Loucy (cell line): ENCODE measurements around the gene RAB11FIP5.

Experiments used
- H2AFZ ChIP-seq: fragments of 200-600 bp; sonication (generic); 2 replicates; pipeline ENCODE4 v1.6.0; 2016; ENCODE audit warnings: antibody characterized with exemption, mild to moderate bottlenecking, low read length, moderate library complexity
- H3F3A ChIP-seq: fragments of 200-600 bp; 2 replicates; pipeline ENCODE4 v1.6.0; 2016; ENCODE audit warnings: antibody characterized with exemption, low read depth, mild to moderate bottlenecking
- H3K27me3 ChIP-seq: fragments of 200-600 bp; sonication (generic); 2 replicates; pipeline ENCODE4 v1.6.1; 2014; ENCODE audit warnings: low read length, mild to moderate bottlenecking; ENCODE audit not compliant: insufficient read depth, poor library complexity, severe bottlenecking
- H3K36me3 ChIP-seq: fragments of 200-600 bp; sonication (generic); 2 replicates; pipeline ENCODE4 v1.6.1; 2016; ENCODE audit warnings: low read length; ENCODE audit not compliant: insufficient read depth
- H3K4me1 ChIP-seq: fragments of 200-600 bp; sonication (generic); 2 replicates; pipeline ENCODE4 v1.5.1; 2014; ENCODE audit warnings: low read length, mild to moderate bottlenecking; ENCODE audit not compliant: insufficient read depth, poor library complexity, severe bottlenecking
- H3K4me2 ChIP-seq: fragments of 200-600 bp; sonication (generic); 2 replicates; pipeline ENCODE4 v1.6.0; 2014; ENCODE audit warnings: antibody characterized with exemption, low read length, low read depth, mild to moderate bottlenecking; ENCODE audit not compliant: poor library complexity, severe bottlenecking
- H3K4me3 ChIP-seq: fragments of 200-600 bp; sonication (generic); 2 replicates; pipeline ENCODE4 v1.5.1; 2014; ENCODE audit warnings: low read length, mild to moderate bottlenecking, mixed read lengths; ENCODE audit not compliant: poor library complexity, severe bottlenecking
- H3K79me2 ChIP-seq: fragments of 200-600 bp; sonication (generic); 2 replicates; pipeline ENCODE4 v1.6.1; 2014; ENCODE audit warnings: low read length; ENCODE audit not compliant: insufficient read depth
- H3K9ac ChIP-seq: fragments of 200-600 bp; sonication (generic); 2 replicates; pipeline ENCODE4 v1.6.0; 2014; ENCODE audit warnings: mild to moderate bottlenecking, low read depth, low read length, moderate library complexity; ENCODE audit not compliant: poor library complexity, severe bottlenecking
- H3K9me2 ChIP-seq: fragments of 200-600 bp; sonication (generic); replicated peaks from 2 replicates; pipeline ENCODE4 v1.6.1; 2016; ENCODE audit warnings: low read depth, low read length, mixed read lengths
- H3K9me3 ChIP-seq: fragments of 200-600 bp; sonication (generic); 2 replicates; pipeline ENCODE4 v1.6.1; 2014; ENCODE audit warnings: mild to moderate bottlenecking, antibody characterized with exemption, low read length, low read depth; ENCODE audit not compliant: insufficient read depth
- H4K20me1 ChIP-seq: fragments of 200-600 bp; sonication (generic); 2 replicates; pipeline ENCODE4 v1.6.0; 2014; ENCODE audit warnings: antibody characterized with exemption, low read length, mild to moderate bottlenecking; ENCODE audit not compliant: insufficient read depth, poor library complexity, severe bottlenecking
- EZH2phosphoT487 ChIP-seq: fragments of 200-600 bp; IDR thresholded peaks from 2 replicates; pipeline ENCODE4 v1.6.1; 2018; ENCODE audit warnings: antibody characterized with exemption, mild to moderate bottlenecking, moderate library complexity, borderline replicate concordance
- TF ChIP-seq, protein P1 (sequence below): fragments of 200-600 bp; sonication (generic); conservative IDR thresholded peaks from 2 replicates; pipeline ENCODE4 v1.5.1; 2014; ENCODE audit warnings: mild to moderate bottlenecking, antibody characterized with exemption, low read length

RAB11FIP5 gene

DNA sequence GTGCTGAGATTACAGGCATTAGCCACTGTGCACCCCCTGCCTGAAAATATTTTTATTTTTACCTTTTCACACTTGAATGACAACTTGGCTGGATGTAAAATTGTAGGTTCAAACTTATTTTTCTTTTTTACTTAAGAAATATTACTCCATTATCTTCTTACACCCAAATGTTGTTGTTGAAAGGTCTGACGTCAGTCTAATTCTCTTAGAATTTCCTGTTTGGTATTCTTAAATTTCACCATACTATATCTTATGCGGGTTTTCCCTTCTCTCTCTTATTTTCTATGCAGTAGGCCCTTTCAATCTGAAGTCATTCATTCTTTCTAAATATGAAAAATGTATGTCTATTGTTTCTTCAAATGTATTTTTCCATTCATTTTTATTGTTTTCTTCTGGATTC, 29.1 kb upstream of the RAB11FIP5 start:
- H2AFZ ChIP-seq, result no peak overlapping the region
- no peak overlapping the region for H3K9ac ChIP-seq
- no peaks in the 10 kb centered on the region for H3K9me2 ChIP-seq
- no peaks in the 10 kb centered on the region for H3K36me3 ChIP-seq
- H3K79me2 ChIP-seq, result no peaks in the 10 kb centered on the region
- TF ChIP-seq, protein P1, sequence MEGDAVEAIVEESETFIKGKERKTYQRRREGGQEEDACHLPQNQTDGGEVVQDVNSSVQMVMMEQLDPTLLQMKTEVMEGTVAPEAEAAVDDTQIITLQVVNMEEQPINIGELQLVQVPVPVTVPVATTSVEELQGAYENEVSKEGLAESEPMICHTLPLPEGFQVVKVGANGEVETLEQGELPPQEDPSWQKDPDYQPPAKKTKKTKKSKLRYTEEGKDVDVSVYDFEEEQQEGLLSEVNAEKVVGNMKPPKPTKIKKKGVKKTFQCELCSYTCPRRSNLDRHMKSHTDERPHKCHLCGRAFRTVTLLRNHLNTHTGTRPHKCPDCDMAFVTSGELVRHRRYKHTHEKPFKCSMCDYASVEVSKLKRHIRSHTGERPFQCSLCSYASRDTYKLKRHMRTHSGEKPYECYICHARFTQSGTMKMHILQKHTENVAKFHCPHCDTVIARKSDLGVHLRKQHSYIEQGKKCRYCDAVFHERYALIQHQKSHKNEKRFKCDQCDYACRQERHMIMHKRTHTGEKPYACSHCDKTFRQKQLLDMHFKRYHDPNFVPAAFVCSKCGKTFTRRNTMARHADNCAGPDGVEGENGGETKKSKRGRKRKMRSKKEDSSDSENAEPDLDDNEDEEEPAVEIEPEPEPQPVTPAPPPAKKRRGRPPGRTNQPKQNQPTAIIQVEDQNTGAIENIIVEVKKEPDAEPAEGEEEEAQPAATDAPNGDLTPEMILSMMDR, result no peak
- TF ChIP-seq EZH2phosphoT487, result no peak
- no peak overlapping the region for H3K4me3 ChIP-seq
- no peaks in the 10 kb centered on the region for H3F3A ChIP-seq
- peaks cover 9% of the 10 kb centered on the region for H3K4me1 ChIP-seq
- no peaks in the 10 kb centered on the region for H3K9me3 ChIP-seq
- H3K27me3 ChIP-seq, result no peaks in the 10 kb centered on the region
- no peak overlapping the region for H3K4me2 ChIP-seq
- no peaks in the 10 kb centered on the region for H4K20me1 ChIP-seq

DNA sequence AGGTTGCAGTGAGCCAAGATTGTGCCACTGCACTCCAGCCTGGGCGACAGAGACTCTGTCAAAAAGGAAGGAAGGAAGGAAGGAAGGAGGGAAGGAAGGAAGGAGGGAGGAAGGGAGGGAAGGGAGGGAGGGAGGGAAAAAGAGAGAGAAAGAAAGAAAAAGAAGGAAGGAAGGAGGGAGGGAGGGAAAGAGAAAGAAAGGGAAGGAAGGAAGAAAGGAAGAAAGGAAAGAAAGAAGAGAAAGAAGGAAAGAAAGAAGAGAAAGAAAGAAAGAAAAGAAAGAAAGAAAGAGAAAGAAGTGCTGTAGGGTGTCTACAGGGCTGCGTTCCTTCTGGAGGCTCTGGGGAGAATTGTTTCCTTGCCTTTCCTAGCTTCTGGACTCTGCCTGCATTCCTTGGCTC, 22.5 kb upstream of the RAB11FIP5 start:
- Histone ChIP-seq H4K20me1 (no peaks in the 10 kb centered on the region), H3K4me3 (no peak overlapping the region), H3K9me2 (no peaks in the 10 kb centered on the region), H3F3A (no peaks in the 10 kb centered on the region), H3K9ac (no peak overlapping the region), H3K9me3 (no peaks in the 10 kb centered on the region), H3K4me2 (no peak overlapping the region), H3K4me1 (no peaks in the 10 kb centered on the region), H3K79me2 (no peaks in the 10 kb centered on the region), H3K27me3 (no peaks in the 10 kb centered on the region), H2AFZ (no peak overlapping the region), H3K36me3 (no peaks in the 10 kb centered on the region)
- TF ChIP-seq EZH2phosphoT487, result no peak
- TF ChIP-seq, protein P1, result no peak

DNA sequence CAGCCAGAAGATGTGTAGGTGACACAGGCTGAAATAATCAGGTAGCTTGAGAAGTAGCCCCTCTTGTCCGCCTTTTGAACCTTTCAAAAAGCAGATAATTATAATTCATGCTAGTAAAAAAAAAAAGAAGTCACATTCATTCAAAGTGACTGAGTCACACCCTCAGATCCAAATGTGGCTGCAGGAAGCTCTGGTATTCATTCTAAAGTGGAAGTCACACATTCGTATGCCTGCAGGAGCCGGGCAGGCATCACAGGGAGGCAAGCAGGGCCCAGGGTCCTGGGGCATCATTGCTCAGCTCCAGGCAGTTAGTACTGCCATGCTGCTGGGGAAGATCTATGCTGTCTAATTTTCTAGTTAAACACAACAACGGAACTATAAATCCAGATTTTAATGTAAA, 21.7 kb upstream of the RAB11FIP5 start:
- no peaks in the 10 kb centered on the region for H4K20me1 ChIP-seq
- H3K4me3 ChIP-seq, result no peak overlapping the region
- H3K9me2 ChIP-seq, result no peaks in the 10 kb centered on the region
- H3K4me2 ChIP-seq, result no peak overlapping the region
- TF ChIP-seq, protein P1, result no peak
- H3K27me3 ChIP-seq, result no peaks in the 10 kb centered on the region
- H3K79me2 ChIP-seq, result no peaks in the 10 kb centered on the region
- H2AFZ ChIP-seq, result no peak overlapping the region
- no peaks in the 10 kb centered on the region for H3K9me3 ChIP-seq
- H3K9ac ChIP-seq, result no peak overlapping the region
- no peaks in the 10 kb centered on the region for H3K4me1 ChIP-seq
- H3K36me3 ChIP-seq, result no peaks in the 10 kb centered on the region
- H3F3A ChIP-seq, result no peaks in the 10 kb centered on the region
